Dendritic cell treated with granulocyte-macrophage colony-stimulating factor and Interleukin-4, amounts not matched to agents 40 ng/mL and 50 ng/mL, for 4 days (primary cell): ENCODE data around the gene OPRL1.

Experiments
- H3K27ac Mint-ChIP-seq: one replicate; pipeline ENCODE4 v1.8.0; 2022; ENCODE audit warnings: mild to moderate bottlenecking, mixed read lengths
- H3K27me3 Mint-ChIP-seq: one replicate; pipeline ENCODE4 v1.8.0; 2022; ENCODE audit warnings: mild to moderate bottlenecking, mixed read lengths
- H3K36me3 Mint-ChIP-seq: one replicate; pipeline ENCODE4 v1.8.0; 2022; ENCODE audit warnings: low read depth, mixed read lengths
- H3K4me1 Mint-ChIP-seq: one replicate; pipeline ENCODE4 v1.8.0; 2022; ENCODE audit warnings: low read depth, mixed read lengths
- H3K4me3 Mint-ChIP-seq: one replicate; pipeline ENCODE4 v1.8.0; 2022; ENCODE audit warnings: mild to moderate bottlenecking, moderate library complexity, mixed read lengths
- H3K9me3 Mint-ChIP-seq: one replicate; pipeline ENCODE4 v1.8.0; 2022; ENCODE audit warnings: mixed read lengths
- intact Hi-C: fragments of 100-400 bp; cut with micrococcal nuclease; formaldehyde crosslinking; loops from one replicate; pipeline ENCODE4 v1.15.0; 2022

Gene OPRL1

GRCh38 chr20:64049060-64049877, 30.6 kb upstream of the OPRL1 start, which contains the start of gene SOX18:
Gene SOX18, minus strand, starts transcription at chr20:64049639. Its CDS starts 123 bp downstream, at chr20:64049516.
- Mint-ChIP-seq H3K27ac (no peak within 1 kb of the TSS), H3K27me3 (peaks cover 87% of the 10 kb centered on the region), H3K4me3 (peak within 1 kb of the TSS; percentile 39), H3K4me1 (peaks cover 27% of the 10 kb centered on the region), H3K36me3 (no peaks in the 10 kb centered on the region), H3K9me3 (no peaks in the 10 kb centered on the region)
- intact Hi-C loops = no loop called here

- intact Hi-C loops = no loop called here
- H3K9me3 Mint-ChIP-seq = no peaks in the 10 kb centered on the region
- H3K4me3 Mint-ChIP-seq = peak overlapping the region; percentile 39
Measured at GRCh38 chr20:64049878-64050260, 30.0 kb upstream of the OPRL1 start.

GRCh38 chr20:64050261-64051032, 29.4 kb upstream of the OPRL1 start:
- peaks cover 23% of the 10 kb centered on the region for H3K4me1 Mint-ChIP-seq
- peak overlapping the region; percentile 39 for H3K4me3 Mint-ChIP-seq
- no peaks in the 10 kb centered on the region for H3K9me3 Mint-ChIP-seq
- peaks cover 84% of the 10 kb centered on the region for H3K27me3 Mint-ChIP-seq
- H3K27ac Mint-ChIP-seq = no peak overlapping the region
- no peaks in the 10 kb centered on the region for H3K36me3 Mint-ChIP-seq
- intact Hi-C loops = no loop called here

More at GRCh38 chr20:64049878-64050260, 30.0 kb upstream of the OPRL1 start:
- peaks cover 84% of the 10 kb centered on the region for H3K27me3 Mint-ChIP-seq
- no peaks in the 10 kb centered on the region for H3K36me3 Mint-ChIP-seq
- peaks cover 24% of the 10 kb centered on the region for H3K4me1 Mint-ChIP-seq
- H3K27ac Mint-ChIP-seq = no peak overlapping the region

GRCh38 chr20:64051033-64051452, 28.8 kb upstream of the OPRL1 start:
- intact Hi-C loops = no loop called here
- peaks cover 24% of the 10 kb centered on the region for H3K4me1 Mint-ChIP-seq
- no peak overlapping the region for H3K4me3 Mint-ChIP-seq
- H3K27me3 Mint-ChIP-seq = peaks cover 84% of the 10 kb centered on the region
- H3K36me3 Mint-ChIP-seq = no peaks in the 10 kb centered on the region
- no peak overlapping the region for H3K27ac Mint-ChIP-seq
- H3K9me3 Mint-ChIP-seq = no peaks in the 10 kb centered on the region

- no peak overlapping the region for H3K27ac Mint-ChIP-seq
- intact Hi-C loops = no loop called here
- peaks cover 24% of the 10 kb centered on the region for H3K4me1 Mint-ChIP-seq
- H3K27me3 Mint-ChIP-seq = peaks cover 84% of the 10 kb centered on the region
- no peak overlapping the region for H3K4me3 Mint-ChIP-seq
- H3K9me3 Mint-ChIP-seq = no peaks in the 10 kb centered on the region
- no peaks in the 10 kb centered on the region for H3K36me3 Mint-ChIP-seq
Measured at GRCh38 chr20:64051561-64052325, 28.1 kb upstream of the OPRL1 start.

GRCh38 chr20:64052326-64052722, 27.6 kb upstream of the OPRL1 start:
- peaks cover 84% of the 10 kb centered on the region for H3K27me3 Mint-ChIP-seq
- H3K4me3 Mint-ChIP-seq = no peak overlapping the region
- H3K36me3 Mint-ChIP-seq = no peaks in the 10 kb centered on the region
- H3K9me3 Mint-ChIP-seq = no peaks in the 10 kb centered on the region
- H3K4me1 Mint-ChIP-seq = peaks cover 30% of the 10 kb centered on the region
- intact Hi-C loops = no loop called here
- no peak overlapping the region for H3K27ac Mint-ChIP-seq

- peaks cover 39% of the 10 kb centered on the region for H3K4me1 Mint-ChIP-seq
- no peaks in the 10 kb centered on the region for H3K9me3 Mint-ChIP-seq
- peaks cover 83% of the 10 kb centered on the region for H3K27me3 Mint-ChIP-seq
- H3K4me3 Mint-ChIP-seq = no peak overlapping the region
- H3K27ac Mint-ChIP-seq = no peak overlapping the region
- intact Hi-C loops = no loop called here
- H3K36me3 Mint-ChIP-seq = no peaks in the 10 kb centered on the region
Measured at GRCh38 chr20:64052987-64053840, 26.7 kb upstream of the OPRL1 start.

GRCh38 chr20:64053841-64054661, 25.8 kb upstream of the OPRL1 start:
- peaks cover 41% of the 10 kb centered on the region for H3K4me1 Mint-ChIP-seq
- peaks cover 86% of the 10 kb centered on the region for H3K27me3 Mint-ChIP-seq
- no peak overlapping the region for H3K4me3 Mint-ChIP-seq
- no peak overlapping the region for H3K27ac Mint-ChIP-seq
- intact Hi-C loops = no loop called here
- H3K36me3 Mint-ChIP-seq = no peaks in the 10 kb centered on the region
- H3K9me3 Mint-ChIP-seq = no peaks in the 10 kb centered on the region

GRCh38 chr20:64055396-64055892, 24.4 kb upstream of the OPRL1 start:
- no peaks in the 10 kb centered on the region for H3K36me3 Mint-ChIP-seq
- intact Hi-C loops = no loop called here
- H3K4me1 Mint-ChIP-seq = peaks cover 40% of the 10 kb centered on the region
- no peaks in the 10 kb centered on the region for H3K9me3 Mint-ChIP-seq
- peaks cover 87% of the 10 kb centered on the region for H3K27me3 Mint-ChIP-seq
- H3K27ac Mint-ChIP-seq = no peak overlapping the region
- H3K4me3 Mint-ChIP-seq = no peak overlapping the region

- no peaks in the 10 kb centered on the region for H3K9me3 Mint-ChIP-seq
- no peak overlapping the region for H3K27ac Mint-ChIP-seq
- no peak overlapping the region for H3K4me3 Mint-ChIP-seq
- peaks cover 34% of the 10 kb centered on the region for H3K4me1 Mint-ChIP-seq
- no peaks in the 10 kb centered on the region for H3K36me3 Mint-ChIP-seq
- intact Hi-C loops = no loop called here
- peaks cover 81% of the 10 kb centered on the region for H3K27me3 Mint-ChIP-seq
Measured at GRCh38 chr20:64055893-64056638, 23.8 kb upstream of the OPRL1 start.

- Mint-ChIP-seq H3K27ac (no peak overlapping the region), H3K4me1 (peaks cover 33% of the 10 kb centered on the region), H3K36me3 (no peaks in the 10 kb centered on the region), H3K4me3 (no peak overlapping the region), H3K9me3 (no peaks in the 10 kb centered on the region), H3K27me3 (peaks cover 76% of the 10 kb centered on the region)
- intact Hi-C loops = no loop called here
Measured at GRCh38 chr20:64056639-64056888, 23.3 kb upstream of the OPRL1 start.
